ENCODE results near the gene HAX1. TPM values are rescaled to one million over a fixed set of nuclear protein-coding genes. Genes with fewer than 3 reads are reported as not detected.
"Not testable (repeated sequence)": the region's sequence is repeated elsewhere in the genome, so short reads cannot be mapped to it uniquely, and the experiment has no call there.

The HAX1 gene
- 110 TPM for total RNA-seq

DNA sequence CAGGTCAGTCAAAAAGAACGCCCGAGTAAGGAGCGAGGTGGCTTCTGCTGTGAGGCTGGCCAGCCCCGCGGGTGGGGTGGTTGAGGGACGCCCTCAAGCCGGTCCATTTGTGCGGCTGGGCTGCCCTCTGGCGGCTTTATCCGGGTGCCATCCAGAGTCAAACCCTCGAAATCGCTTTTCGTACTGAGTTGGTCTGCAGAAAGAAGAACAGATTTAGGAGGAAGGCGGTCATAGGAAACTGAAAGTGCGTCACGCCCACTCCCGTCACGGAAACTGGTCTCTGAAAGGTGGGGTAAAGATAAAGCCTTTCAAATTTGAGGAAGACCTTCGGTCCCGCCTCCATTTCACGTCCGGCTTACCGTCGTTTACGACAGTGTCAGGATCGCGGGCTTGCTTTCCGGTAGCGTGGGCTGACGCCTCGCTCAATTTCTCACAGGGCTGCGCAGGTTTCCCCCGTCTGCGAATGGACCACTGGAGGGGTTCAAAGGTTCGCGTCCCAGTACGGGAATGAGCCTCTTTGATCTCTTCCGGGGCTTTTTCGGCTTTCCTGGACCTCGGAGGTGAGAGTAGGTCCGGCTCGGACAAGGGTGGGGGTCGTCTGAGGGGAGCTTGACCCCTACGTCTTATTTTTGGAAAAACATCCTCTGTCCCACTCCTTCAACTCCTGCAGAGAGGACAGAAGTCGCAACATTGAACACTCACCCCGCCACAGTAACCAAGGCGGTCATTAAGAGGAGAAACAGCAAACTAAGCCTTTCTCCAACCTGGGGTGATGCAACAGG, at the start of gene HAX1:
TSS of gene HAX1 (plus strand) at position 413 of the 782 bp plus-strand sequence. CDS start at position 508, 95 bp downstream.
- peak; percentile 96 for DNase-seq (ENCODE audit: low spot score)

- no peak for DNase-seq (ENCODE audit: low spot score)
Measured at GRCh38 chr1:154222918-154223317, 49.5 kb upstream of the HAX1 start.

- no peak for DNase-seq (ENCODE audit: low spot score)
Measured at GRCh38 chr1:154223621-154224020, 48.8 kb upstream of the HAX1 start.

GRCh38 chr1:154225370-154225769, 47.1 kb upstream of the HAX1 start:
- no peak for DNase-seq (ENCODE audit: low spot score)

DNA sequence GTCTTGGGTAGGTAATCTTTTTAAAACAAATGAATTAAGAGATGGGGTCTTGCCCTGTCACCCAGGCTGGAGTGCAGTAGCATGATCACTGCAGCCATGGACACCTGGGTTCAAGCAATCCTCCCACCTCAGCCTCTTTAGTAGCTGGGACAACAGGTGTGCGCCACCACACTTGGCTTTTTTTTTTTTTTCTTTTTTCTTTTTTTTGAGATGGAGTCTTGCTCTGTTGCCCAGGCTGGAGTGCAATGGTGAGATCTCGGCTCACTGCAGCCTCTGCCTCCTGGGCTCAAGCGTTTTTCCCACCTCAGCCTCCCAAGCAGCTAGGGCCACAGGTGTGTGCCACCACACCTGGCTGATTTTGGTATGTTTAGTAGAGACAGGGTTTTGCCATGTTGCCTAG, 41.3 kb upstream of the HAX1 start:
- DNase-seq (ENCODE audit: low spot score), result not testable (repeated sequence)

DNA sequence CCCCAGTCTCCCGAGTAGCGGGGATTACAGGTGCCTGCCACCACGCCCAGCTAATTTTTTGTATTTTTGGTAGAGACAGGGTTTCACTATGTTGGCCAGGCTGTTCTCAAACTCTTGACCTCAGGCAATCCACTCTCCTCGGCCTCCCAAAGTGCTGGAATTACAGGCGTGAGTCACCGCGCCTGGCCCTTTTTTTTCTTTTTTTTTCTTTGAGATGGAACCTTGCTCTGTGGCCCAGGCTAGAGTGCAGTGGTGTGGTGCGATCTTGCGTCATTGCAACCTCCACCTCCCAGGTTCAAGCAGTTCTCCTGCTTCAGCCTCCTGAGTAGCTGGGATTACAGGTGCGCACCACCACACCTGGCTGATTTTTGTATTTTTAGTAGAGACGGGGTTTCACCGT, 39.3 kb upstream of the HAX1 start:
- not testable (repeated sequence) for DNase-seq (ENCODE audit: low spot score)

DNA sequence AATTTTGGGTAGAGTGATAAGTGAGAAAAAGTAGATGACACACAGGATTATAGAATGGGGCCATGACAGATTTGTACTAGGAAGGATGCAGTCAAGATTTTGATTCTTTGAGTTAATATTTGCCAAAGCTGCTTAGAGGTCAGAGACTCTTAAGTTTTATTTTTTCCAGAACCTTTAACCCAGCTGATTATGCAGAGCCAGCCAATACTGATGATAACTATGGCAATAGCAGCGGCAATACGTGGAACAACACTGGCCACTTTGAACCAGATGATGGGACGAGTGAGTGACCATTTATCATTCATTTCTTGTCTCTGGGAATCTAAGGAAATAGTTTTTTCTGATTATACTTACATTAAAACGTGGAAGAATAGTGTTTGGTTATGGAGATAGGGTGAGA, 35.6 kb upstream of the HAX1 start:
- no peak for DNase-seq (ENCODE audit: low spot score)

- DNase-seq (ENCODE audit: low spot score), result no peak
Measured at GRCh38 chr1:154237435-154237834, 35.0 kb upstream of the HAX1 start.

- no peak for DNase-seq (ENCODE audit: low spot score)
Measured at GRCh38 chr1:154237880-154238506, 34.4 kb upstream of the HAX1 start.

- DNase-seq (ENCODE audit: low spot score), result no peak
Measured at GRCh38 chr1:154239491-154239890, 32.9 kb upstream of the HAX1 start.

- DNase-seq (ENCODE audit: low spot score), result no peak
Measured at GRCh38 chr1:154240294-154240833, 32.1 kb upstream of the HAX1 start.

DNA sequence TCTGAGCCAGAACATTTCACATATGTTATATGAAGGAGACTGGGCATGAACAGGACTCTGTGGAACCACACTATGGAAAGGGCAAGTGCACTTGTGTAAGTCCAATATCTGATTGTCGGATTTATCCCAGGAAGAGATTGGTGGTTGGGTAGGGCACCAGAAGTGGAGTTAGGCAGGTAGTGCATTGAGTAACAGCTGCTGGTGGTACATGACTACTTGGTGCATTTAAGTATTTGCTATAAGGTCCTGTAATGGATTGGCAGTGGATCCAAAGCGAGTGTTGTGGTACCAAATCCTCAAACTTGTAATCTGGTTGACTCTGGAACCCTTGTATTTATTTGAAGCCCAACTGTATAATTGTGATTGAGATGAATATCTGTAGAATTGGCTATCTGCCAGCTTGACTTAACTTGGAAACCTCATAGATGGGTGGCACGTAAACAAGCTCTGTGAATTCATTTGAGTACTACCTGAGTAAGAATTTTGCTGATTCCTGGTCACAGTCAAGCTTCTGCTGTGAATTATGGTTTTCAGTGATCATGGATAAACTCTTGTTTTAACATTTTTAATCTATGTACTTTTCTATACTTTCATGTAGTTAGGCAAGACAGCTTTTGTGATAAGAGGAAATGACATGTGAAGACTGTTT, 30.6 kb upstream of the HAX1 start:
- DNase-seq (ENCODE audit: low spot score), result no peak

DNA sequence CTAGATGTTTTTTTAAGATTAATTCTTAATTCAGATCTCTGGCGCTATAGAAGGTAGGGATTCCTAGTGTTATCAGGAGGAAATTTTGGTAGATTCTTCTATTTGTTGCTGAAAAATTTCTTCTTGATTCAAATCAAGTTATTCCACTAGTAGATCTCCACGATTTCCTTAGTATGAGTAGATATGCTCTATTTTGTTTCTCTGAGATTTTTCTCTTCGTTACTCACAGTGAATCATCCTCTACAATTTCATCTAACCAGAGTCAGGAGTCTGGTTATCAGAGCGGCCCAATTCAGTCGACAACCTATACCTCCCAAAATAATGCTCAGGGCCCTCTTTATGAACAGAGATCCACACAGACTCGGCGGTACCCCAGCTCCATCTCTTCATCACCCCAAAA, 18.8 kb upstream of the HAX1 start:
- DNase-seq (ENCODE audit: low spot score), result no peak

DNA sequence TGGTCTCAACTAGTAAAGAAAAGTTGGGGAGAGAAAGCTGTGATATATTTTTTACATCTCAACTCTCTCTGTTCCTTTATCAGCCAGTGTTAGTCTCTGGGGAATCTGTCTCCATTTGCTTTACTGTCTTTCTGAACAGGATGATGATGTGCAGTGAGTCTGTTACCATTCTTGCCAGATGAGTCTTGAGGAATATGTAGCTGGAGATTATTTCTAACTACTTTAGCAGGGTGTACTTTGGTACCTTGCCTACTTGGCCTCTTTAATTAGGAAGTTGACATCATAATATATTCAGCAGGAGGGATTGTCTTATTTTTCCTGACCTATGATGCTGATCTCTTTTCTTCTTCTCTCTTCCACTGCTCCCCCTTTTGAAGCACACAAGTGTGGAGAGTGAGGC, 15.7 kb upstream of the HAX1 start:
- no peak for DNase-seq (ENCODE audit: low spot score)

GRCh38 chr1:154258784-154259183, 13.6 kb upstream of the HAX1 start:
- DNase-seq (ENCODE audit: low spot score), result no peak

GRCh38 chr1:154260127-154260526, 12.3 kb upstream of the HAX1 start:
- no peak for DNase-seq (ENCODE audit: low spot score)

- no peak for DNase-seq (ENCODE audit: low spot score)
Measured at GRCh38 chr1:154263465-154264332, 8.7 kb upstream of the HAX1 start.

- DNase-seq (ENCODE audit: low spot score), result no peak
Measured at GRCh38 chr1:154264454-154264853, 8.0 kb upstream of the HAX1 start.

DNA sequence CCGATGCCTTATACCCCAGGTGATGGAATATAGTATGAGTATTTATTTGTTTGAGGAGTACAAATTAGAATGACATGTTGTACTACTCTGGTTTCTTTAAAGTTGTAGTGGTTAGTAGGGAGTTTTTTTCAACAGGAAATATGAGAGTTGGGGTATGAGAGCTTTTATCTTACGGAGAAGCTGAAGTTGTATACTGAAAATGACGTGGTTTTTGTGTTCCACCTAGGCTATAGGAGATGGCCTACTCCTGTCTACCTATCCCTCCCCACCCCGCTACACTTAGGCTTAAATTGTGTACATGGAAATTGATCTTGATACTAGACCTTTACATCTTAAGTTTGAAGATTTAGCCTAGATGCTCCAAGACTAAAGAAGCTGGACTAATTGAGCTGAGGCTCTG, 6.8 kb upstream of the HAX1 start:
- no peak for DNase-seq (ENCODE audit: low spot score)

DNA sequence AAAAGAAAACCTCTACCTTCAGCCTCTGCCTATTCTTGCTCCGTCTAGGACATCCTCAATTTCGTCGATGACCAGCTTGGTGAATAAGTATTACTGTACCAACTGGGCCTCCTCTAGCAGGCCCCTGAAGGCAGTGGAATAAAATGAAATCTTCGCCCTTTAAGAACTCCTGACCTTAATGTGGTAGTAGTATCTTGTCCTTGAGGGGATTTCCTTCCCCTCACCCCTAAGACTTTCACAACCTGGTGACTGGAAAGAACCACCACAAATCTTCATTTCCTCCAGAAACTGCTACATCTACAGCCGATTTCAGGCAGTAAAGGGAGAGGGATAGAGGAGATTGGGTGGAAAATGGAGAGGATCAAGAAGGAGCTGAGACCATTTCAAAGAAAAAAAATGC, 1.6 kb upstream of the HAX1 start:
- no peak for DNase-seq (ENCODE audit: low spot score)

DNA sequence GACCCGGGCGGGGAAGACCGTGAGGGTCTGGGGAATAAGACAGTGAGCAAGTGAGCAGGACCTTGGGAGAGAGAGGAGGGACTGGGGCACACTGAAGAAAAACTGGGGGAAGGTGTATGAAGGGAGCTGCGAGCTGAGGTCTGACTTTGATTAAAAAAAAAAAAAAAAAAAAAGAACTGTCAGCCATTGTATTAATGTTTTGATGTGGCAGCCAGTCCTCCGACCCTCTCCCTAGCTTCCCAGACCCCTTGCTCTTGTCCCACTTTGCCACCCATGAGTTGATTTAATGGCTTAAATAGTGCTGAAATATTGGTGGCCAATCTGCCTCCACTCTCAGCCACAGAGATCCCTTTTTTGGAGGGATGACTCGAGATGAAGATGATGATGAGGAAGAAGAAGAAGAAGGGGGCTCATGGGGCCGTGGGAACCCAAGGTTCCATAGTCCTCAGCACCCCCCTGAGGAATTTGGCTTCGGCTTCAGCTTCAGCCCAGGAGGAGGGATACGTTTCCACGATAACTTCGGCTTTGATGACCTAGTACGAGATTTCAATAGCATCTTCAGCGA, 652 bp downstream of the HAX1 start:
- peak; percentile 49 for DNase-seq (ENCODE audit: low spot score)

Data from ureter (tissue), 1 donor.